HG03571 (cell line): Measurements from ENCODE around the gene CENPX.
A peak's percentile ranks its signal among the peaks of the same experiment; 100 is the strongest.
"Not testable (repeated sequence)": the region's sequence is repeated elsewhere in the genome, so short reads cannot be mapped to it uniquely, and the experiment has no call there.

ENCODE experiments used
- ATAC-seq: cut with Tn5 transposase; IDR thresholded peaks from one replicate; pipeline ENCODE4 v1.9.1; 2021; ENCODE audit not compliant: unreplicated experiment

Gene CENPX

GRCh38 chr17:81983639-81984373 lies 38.9 kb downstream of the CENPX start:
- ATAC-seq, result no peak

GRCh38 chr17:81983011-81983638 lies 39.6 kb downstream of the CENPX start:
- no peak for ATAC-seq

DNA sequence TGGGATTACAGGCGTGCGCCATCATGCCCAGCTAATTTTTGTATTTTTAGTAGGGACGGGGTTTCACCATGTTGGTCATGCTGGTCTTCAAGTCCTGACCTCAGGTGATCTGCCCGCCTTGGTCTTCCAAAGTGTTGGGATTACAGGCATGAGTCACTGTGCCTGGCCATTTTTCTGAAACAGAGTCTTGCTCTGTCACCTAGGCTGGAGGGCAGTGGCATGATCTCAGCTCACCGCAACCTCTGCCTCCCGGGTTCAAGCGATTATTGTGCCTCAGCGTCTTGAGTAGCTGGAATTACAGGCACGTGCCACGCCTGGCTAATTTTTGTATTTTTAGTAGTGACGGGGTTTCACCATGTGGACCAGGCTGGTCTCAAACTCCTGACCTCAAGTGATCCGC lies 41.2 kb downstream of the CENPX start:
- not testable (repeated sequence) for ATAC-seq

DNA sequence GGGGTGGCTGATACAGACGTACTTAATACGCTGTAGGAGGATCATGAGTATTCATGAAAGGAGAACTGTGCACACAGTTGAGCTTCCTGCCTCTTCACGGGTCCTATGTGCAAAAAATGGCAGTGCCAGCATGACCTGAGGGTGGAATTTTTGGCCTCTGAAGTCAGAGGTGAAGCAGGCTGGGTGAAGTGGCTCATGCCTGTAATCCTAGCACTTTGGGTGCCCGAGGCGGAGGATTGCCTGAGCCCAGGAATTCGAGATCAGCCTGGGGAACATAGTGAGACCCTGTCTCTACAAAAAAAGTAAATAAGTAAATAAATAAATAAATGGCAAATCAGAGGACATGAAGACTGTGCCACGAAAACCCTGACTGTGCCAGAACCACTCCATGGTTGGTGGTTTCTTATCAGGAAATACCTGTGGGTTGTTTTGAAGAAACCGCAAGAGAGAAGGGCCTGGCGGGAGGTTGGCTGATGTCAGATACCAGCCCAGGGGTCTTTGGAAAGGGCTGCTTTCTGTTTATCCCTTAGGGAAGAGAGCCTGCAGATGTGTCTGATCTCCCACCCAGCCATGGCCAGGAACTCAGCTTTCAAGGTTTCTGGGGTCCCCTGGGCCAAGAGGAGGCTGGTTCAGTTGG lies 41.9 kb downstream of the CENPX start:
- ATAC-seq, result no peak

- ATAC-seq, result no peak
These were observed 42.6 kb downstream of the CENPX start for GRCh38 chr17:81980122-81980521.

GRCh38 chr17:81978524-81979298 lies 44.0 kb downstream of the CENPX start:
- ATAC-seq, result no peak

DNA sequence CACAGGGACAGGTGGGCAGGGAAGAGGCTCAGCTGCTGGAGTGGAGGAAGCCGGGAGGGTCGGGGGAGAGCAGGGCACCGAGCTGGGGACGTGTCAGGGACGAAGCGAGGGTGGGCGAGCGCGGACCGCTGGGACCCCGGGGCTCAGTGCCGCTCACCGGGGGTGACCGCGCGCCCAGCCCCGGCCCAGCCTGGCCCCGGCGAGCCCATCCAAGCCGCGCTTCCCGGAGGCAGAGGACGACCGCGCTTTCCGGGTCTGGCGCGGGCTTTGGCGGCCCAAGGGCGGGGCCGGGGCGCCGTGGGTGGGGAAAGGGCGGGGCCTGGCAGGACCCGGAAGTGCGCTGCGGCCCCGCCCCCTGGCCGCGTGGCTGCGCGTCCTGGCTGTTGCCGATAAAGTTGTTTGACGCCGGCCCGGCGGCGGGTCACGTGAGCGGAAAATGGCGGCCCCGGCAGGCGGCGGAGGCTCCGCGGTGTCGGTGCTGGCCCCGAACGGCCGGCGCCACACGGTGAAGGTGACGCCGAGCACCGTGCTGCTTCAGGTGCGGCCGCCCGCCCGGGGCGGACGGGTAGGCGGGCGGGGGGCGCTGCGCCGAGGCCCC lies 45.4 kb downstream of the CENPX start, which contains the start of gene ASPSCR1:
Gene ASPSCR1, plus strand, starts transcription at position 419 of the 598 bp plus-strand sequence. Its CDS starts 18 bp downstream, at position 437.
- ATAC-seq, result peak; percentile 80

GRCh38 chr17:81976332-81977210 lies 46.1 kb downstream of the CENPX start:
- ATAC-seq, result no peak

GRCh38 chr17:81973432-81973831 lies 49.2 kb downstream of the CENPX start:
- ATAC-seq, result no peak

DNA sequence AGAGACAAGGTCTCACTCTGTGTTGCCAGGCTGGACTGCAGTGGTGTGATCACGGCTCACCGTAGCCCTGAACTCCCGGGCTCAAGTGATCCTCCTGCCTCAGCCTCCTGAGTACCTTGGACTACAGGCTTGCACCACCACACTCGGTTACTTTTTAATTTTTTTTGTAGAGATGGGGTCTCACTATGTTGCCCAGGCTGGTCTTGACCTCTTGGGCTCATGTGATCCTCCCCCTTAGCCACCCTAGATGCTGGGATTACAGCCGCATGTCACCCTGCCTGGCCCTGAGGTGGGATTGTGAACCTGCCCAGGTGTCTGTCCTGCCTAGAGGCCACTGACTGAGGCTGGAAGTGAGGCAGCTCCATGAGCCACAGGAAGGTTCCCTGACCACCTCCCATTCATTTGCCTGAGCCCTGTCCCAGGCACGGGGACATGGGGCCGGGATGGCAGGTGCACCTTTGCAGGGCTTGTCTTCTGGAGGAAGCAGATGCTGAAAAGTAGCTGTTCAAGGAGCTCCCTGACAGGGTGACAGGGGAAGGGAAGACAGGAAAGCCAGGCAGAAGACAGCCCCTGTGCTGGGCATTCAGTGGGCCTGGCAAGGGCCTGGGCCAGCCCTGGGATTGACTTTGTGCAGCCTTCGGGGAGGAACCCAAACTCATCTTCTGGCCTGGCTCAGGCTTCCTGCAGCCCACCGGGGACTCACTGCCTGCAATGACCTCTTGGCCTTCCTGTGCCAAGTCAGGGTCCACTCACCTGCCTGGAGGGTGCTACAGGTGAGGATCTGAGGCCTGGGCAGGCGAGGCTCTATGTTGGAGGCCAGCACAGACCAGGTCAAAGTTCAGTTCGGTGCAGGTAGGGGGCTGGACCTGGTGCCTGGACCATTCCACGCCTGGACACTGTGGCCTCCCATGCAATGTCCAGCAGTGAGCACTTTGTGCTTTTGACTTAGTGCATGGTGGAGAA lies 53.5 kb downstream of the CENPX start:
- ATAC-seq, result no peak
